GM06990 (cell line): ENCODE results near the gene RAD51AP1.

Experiments used
- DNase-seq: peaks from one replicate; pipeline ENCODE4 v3.0.0-alpha.2; 2011; ENCODE audit not compliant: insufficient read length; ENCODE audit errors: extremely low read depth
- H3K27me3 ChIP-seq: replicated peaks from 2 replicates; pipeline ENCODE4 v1.6.0; 2011; ENCODE audit warnings: low read length; ENCODE audit not compliant: control insufficient read depth, insufficient read depth
- H3K36me3 ChIP-seq: 2 replicates; pipeline ENCODE4 v1.5.1; 2011; ENCODE audit warnings: low read length; ENCODE audit not compliant: control insufficient read depth, insufficient read depth
- H3K4me3 ChIP-seq: replicated peaks from 2 replicates; pipeline ENCODE4 v1.5.1; 2011; ENCODE audit warnings: low read depth, mild to moderate bottlenecking, control low read depth, low read length
- TF ChIP-seq, protein P1 (sequence below): IDR thresholded peaks from 2 replicates; pipeline ENCODE4 v1.5.1; 2011; ENCODE audit warnings: low read length, control low read depth, mild to moderate bottlenecking, inconsistent platforms; ENCODE audit not compliant: insufficient read depth, poor library complexity, severe bottlenecking

The RAD51AP1 gene

DNA sequence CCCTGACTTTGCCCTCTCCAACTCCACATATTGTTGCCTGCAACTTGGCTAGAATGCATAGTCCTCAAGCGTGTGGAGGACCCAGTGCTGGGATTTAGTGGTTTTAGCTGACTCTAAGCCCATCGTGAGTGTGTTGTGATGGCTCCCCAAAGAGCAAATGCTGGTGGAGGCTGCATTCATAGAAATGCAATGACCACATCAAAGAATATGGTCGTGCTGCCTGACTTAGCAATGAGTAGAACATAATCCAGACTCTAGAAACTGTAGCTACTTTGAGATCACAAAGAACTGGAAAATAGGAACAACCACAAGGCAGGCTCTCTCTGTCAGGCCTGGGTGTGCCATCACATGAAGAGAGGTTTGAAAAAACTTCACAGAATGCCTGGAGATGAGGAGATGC is 24.6 kb downstream of the RAD51AP1 start:
- H3K4me3 ChIP-seq, result no peak overlapping the region
- no peaks in the 10 kb centered on the region for H3K27me3 ChIP-seq
- TF ChIP-seq, protein P1, sequence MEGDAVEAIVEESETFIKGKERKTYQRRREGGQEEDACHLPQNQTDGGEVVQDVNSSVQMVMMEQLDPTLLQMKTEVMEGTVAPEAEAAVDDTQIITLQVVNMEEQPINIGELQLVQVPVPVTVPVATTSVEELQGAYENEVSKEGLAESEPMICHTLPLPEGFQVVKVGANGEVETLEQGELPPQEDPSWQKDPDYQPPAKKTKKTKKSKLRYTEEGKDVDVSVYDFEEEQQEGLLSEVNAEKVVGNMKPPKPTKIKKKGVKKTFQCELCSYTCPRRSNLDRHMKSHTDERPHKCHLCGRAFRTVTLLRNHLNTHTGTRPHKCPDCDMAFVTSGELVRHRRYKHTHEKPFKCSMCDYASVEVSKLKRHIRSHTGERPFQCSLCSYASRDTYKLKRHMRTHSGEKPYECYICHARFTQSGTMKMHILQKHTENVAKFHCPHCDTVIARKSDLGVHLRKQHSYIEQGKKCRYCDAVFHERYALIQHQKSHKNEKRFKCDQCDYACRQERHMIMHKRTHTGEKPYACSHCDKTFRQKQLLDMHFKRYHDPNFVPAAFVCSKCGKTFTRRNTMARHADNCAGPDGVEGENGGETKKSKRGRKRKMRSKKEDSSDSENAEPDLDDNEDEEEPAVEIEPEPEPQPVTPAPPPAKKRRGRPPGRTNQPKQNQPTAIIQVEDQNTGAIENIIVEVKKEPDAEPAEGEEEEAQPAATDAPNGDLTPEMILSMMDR, result no peak
- DNase-seq, result no peak
- no peaks in the 10 kb centered on the region for H3K36me3 ChIP-seq

DNA sequence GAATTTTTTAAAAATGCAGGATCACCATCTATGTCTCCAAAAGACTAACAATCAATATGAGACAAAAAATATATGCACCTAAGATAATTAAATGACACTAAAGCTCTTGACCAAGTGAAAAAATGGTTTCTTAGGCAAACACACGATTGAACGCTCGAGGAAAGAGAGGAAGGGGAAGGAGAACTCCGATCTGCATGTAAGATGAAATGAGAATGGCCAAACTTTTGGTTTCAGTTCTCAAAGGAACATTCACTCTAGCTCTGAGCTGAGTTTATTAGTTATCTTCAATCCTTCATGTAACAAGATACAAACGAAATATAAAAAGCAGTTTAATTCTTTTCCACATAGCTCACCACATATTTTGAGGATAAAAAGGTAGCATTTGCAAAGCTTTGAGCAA is 26.1 kb downstream of the RAD51AP1 start:
- no peak for DNase-seq
- H3K36me3 ChIP-seq, result no peaks in the 10 kb centered on the region
- H3K27me3 ChIP-seq, result no peaks in the 10 kb centered on the region
- no peak overlapping the region for H3K4me3 ChIP-seq
- TF ChIP-seq, protein P1, result no peak

DNA sequence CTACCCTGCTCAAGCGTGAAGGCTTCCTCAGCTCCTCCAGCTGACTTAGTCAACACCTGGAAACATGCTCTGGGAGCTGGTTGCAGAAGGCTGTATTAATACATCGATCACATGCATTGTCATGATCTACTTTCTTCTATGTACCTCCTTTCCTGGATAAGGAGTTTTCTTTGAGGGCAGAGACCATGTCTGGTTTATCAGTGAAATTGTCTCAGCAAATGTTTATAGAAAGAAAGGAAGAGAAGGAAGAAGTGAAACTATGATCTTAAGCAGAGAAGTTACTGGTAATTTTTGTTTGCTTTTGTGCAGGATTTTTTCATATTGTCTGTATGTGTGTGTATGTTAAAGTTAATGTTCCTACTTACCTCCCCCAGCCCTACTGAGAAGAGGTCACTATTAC is 27.8 kb downstream of the RAD51AP1 start:
- DNase-seq, result no peak
- Histone ChIP-seq H3K27me3 (no peaks in the 10 kb centered on the region), H3K36me3 (no peaks in the 10 kb centered on the region), H3K4me3 (no peak overlapping the region)
- TF ChIP-seq, protein P1, result no peak

DNA sequence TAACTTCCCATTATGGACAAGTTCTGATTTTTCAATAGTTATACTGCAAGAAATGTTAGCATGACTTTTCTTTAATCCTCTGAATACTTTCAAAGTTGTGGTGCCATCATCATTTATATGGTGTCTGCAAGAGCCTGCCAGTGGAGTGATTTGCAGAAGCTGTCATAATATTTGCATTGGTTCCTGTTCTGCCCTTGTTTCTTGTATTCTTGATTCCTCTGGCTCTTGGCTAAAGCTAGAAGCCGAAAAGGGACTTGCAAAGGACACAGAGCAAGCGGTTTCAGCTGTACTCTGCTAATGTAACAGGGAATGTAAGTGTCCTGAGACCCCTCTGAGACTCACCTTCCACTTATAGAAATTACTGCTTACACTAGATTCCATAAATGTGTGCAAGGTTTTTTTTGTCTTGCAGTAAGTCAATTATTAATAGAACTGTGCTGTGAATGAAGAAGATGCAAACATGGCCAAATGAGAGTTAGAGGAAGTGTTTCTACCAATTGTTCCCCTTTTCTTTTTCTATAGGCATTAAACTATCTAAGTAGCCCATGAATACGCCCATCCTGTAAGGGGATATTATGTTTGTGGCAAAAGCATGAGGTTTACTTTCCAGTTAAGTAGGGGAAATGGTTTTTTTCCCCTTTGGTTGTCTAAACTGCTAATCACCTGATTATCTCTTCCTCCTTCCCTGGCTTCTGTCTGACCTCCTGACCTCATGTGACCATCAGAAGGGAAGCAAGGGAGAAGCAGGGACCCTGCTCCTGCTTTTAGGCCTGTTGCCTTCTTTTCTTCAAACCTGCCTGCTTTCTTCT is 28.6 kb downstream of the RAD51AP1 start:
- Histone ChIP-seq H3K27me3 (no peaks in the 10 kb centered on the region), H3K36me3 (no peaks in the 10 kb centered on the region), H3K4me3 (no peak overlapping the region)
- TF ChIP-seq, protein P1, result no peak
- DNase-seq, result no peak

DNA sequence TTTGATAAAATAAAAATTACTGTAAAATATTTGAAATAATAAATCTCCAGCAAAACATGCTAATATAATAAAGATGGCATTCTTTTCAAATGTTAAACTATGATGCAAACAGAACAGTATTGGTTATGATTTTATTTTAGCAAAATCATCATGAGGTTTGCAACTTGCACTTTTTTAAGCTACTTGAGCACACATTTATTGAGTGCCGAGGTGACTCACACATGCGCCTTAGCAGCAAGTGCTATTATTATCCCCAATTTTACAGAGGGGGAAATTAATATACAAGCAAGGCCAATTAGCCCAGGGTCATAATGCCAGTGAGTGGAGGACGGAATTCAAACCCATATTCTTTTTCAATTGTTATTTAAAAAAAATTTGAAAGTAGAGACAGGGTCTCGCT is 30.6 kb downstream of the RAD51AP1 start:
- H3K4me3 ChIP-seq, result no peak overlapping the region
- H3K27me3 ChIP-seq, result no peaks in the 10 kb centered on the region
- DNase-seq, result no peak
- no peaks in the 10 kb centered on the region for H3K36me3 ChIP-seq
- TF ChIP-seq, protein P1, result no peak
